ENCODE measurements around the gene PUM2. TPM values are rescaled to one million over a fixed set of nuclear protein-coding genes. Genes with fewer than 3 reads are reported as not detected.

PUM2 gene
- total and polyA plus RNA-seq, 4 donors: 18.5 to 61.0 (median 35.1) TPM

GRCh38 chr2:20322527-20323300, 27.9 kb downstream of the PUM2 start (continued):
- TF ChIP-seq YY1 (IDR thresholded peaks at IDR 0.05) (no peak), MAX (IDR thresholded peaks at IDR 0.05) (no peak), NR2F2 (IDR thresholded peaks at IDR 0.05) (no peak), RAD21 (IDR thresholded peaks at IDR 0.05) (no peak), EGR1 (IDR thresholded peaks at IDR 0.05; ENCODE audit: low read depth in 2 of 2) (no peak), SP1 (IDR thresholded peaks at IDR 0.05) (no peak), HNF4G (IDR thresholded peaks at IDR 0.05) (no peak), GABPA (IDR thresholded peaks at IDR 0.05 in 1 of 2, conservative IDR thresholded peaks at IDR 0.05 in 1 of 2) (no peak), JUND (IDR thresholded peaks at IDR 0.05) (no peak), ZBTB33 (IDR thresholded peaks at IDR 0.05) (no peak)

- H3K36me3 ChIP-seq (ENCODE audit: control insufficient read depth in 4 of 4, insufficient read depth in 3 of 4, low read depth in 1 of 4, low read length in 3 of 4): peaks cover 3 to 45% (median 29%) of the 10 kb centered on the region in 4 donors
- no peak overlapping the region for H3K4me3 ChIP-seq (ENCODE audit: low read depth in 1 of 3, low read length in 3 of 3)
- no peaks in the 10 kb centered on the region for H3K9me3 ChIP-seq (ENCODE audit: control insufficient read depth in 4 of 4, low read length in 3 of 4)
- H3K27me3 ChIP-seq (ENCODE audit: control insufficient read depth in 4 of 4, insufficient read depth in 4 of 4, low read length in 3 of 4): no peaks in the 10 kb centered on the region
- no peak for DNase-seq (ENCODE audit: low spot score)
- no peaks in the 10 kb centered on the region for H3K4me1 ChIP-seq (ENCODE audit: control insufficient read depth in 4 of 4, insufficient read depth in 4 of 4, low read length in 3 of 4)
- TF ChIP-seq HNF4G (IDR thresholded peaks at IDR 0.05) (no peak), HNF4A (conservative IDR thresholded peaks at IDR 0.05) (no peak), RXRA (IDR thresholded peaks at IDR 0.05) (no peak), SP1 (IDR thresholded peaks at IDR 0.05) (no peak), NR2F2 (IDR thresholded peaks at IDR 0.05) (no peak), FOXA2 (IDR thresholded peaks at IDR 0.05) (no peak)
- no peak overlapping the region for H3K27ac ChIP-seq (ENCODE audit: low read depth in 1 of 2, low read length in 2 of 2)
- WGBS: 96% methylated on average over 3 of the region's 3 CpGs
- H3K9ac ChIP-seq (ENCODE audit: low read depth in 1 of 2, low read length in 2 of 2): no peak overlapping the region
These were observed 33.0 kb downstream of the PUM2 start for GRCh38 chr2:20317690-20318089.

GRCh38 chr2:20317197-20317596, 33.4 kb downstream of the PUM2 start:
- Histone ChIP-seq H3K4me3 (ENCODE audit: low read depth in 1 of 3, low read length in 3 of 3) (no peak overlapping the region), H3K4me1 (ENCODE audit: control insufficient read depth in 4 of 4, insufficient read depth in 4 of 4, low read length in 3 of 4) (no peaks in the 10 kb centered on the region), H3K27me3 (ENCODE audit: control insufficient read depth in 4 of 4, insufficient read depth in 4 of 4, low read length in 3 of 4) (no peaks in the 10 kb centered on the region), H3K9me3 (ENCODE audit: control insufficient read depth in 4 of 4, low read length in 3 of 4) (no peaks in the 10 kb centered on the region), H3K27ac (ENCODE audit: low read depth in 1 of 2, low read length in 2 of 2) (no peak overlapping the region), H3K36me3 (ENCODE audit: control insufficient read depth in 4 of 4, insufficient read depth in 3 of 4, low read depth in 1 of 4, low read length in 3 of 4) (peaks cover 2 to 43% (median 28%) of the 10 kb centered on the region in 4 donors), H3K9ac (ENCODE audit: low read depth in 1 of 2, low read length in 2 of 2) (no peak overlapping the region)
- WGBS: 66% methylated on average over 1 of the region's 1 CpG
- no peak for TF ChIP-seq NR2F2 (IDR thresholded peaks at IDR 0.05)
- TF ChIP-seq RAD21 (IDR thresholded peaks at IDR 0.05): no peak
- no peak for TF ChIP-seq JUND (IDR thresholded peaks at IDR 0.05)
- TF ChIP-seq MAX (IDR thresholded peaks at IDR 0.05): no peak
- TF ChIP-seq REST (IDR thresholded peaks at IDR 0.05): no peak
- TF ChIP-seq FOXA1 (IDR thresholded peaks at IDR 0.05): no peak
- no peak for TF ChIP-seq GABPA (IDR thresholded peaks at IDR 0.05 in 1 of 2, conservative IDR thresholded peaks at IDR 0.05 in 1 of 2)
- no peak for TF ChIP-seq YY1 (IDR thresholded peaks at IDR 0.05)
- DNase-seq (ENCODE audit: low spot score): no peak

All from liver (tissue), 9 donors.